Testis (tissue), 2 donors: Measurements from ENCODE around the gene MYO5B.

Experiments
- CTCF ChIP-seq, 3 experiments: fragments of 450-650 bp in 2 of 3; fragments of 200-600 bp in 1 of 3; sonication (generic) in 1 of 3; IDR thresholded peaks; one replicate each; pipeline ENCODE4 v1.5.1; 2016 to 2019; ENCODE audit warnings: antibody characterized with exemption in 3 of 3, mild to moderate bottlenecking in 2 of 3, moderate library complexity in 1 of 3
- POLR2A ChIP-seq: fragments of 450-650 bp; IDR thresholded peaks from one replicate; pipeline ENCODE4 v1.6.1; 2017; ENCODE audit warnings: antibody characterized with exemption, mild to moderate bottlenecking, moderate library complexity

- TF ChIP-seq POLR2A = no peak
- TF ChIP-seq CTCF (IDR thresholded peaks at IDR 0.05) = no peak
These were observed 118.7 kb downstream of the MYO5B start for GRCh38 chr18:50076277-50076676.
